SKM-1 (cell line): ENCODE measurements around the gene EVX2.

Experiments used
- DNase-seq: peaks from one replicate; lab custom pipeline; 2025; ENCODE audit not compliant: unreplicated experiment; lab: John Stamatoyannopoulos, UW

Gene EVX2

GRCh38 chr2:176122052-176122682, 38.4 kb upstream of the EVX2 start:
- DNase-seq = no peak

- no peak for DNase-seq
These were observed 37.7 kb upstream of the EVX2 start for GRCh38 chr2:176121190-176122051.

- DNase-seq = no peak
These were observed 36.8 kb upstream of the EVX2 start for GRCh38 chr2:176120364-176121189.

GRCh38 chr2:176118601-176119339, 35.0 kb upstream of the EVX2 start:
- DNase-seq = no peak

- DNase-seq = no peak
These were observed 34.1 kb upstream of the EVX2 start for GRCh38 chr2:176117823-176118371.

GRCh38 chr2:176117162-176117822, 33.5 kb upstream of the EVX2 start:
- DNase-seq = no peak

GRCh38 chr2:176115883-176116813, 32.4 kb upstream of the EVX2 start, which contains the start of gene HOXD10:
HOXD10 (plus strand) TSS chr2:176116778; CDS start chr2:176116834, 56 bp downstream.
- no peak for DNase-seq

GRCh38 chr2:176114930-176115625, 31.3 kb upstream of the EVX2 start:
- DNase-seq = no peak

GRCh38 chr2:176114120-176114929, 30.6 kb upstream of the EVX2 start:
- DNase-seq = no peak

GRCh38 chr2:176112375-176113302, 28.9 kb upstream of the EVX2 start:
- no peak for DNase-seq

GRCh38 chr2:176111846-176112374, 28.1 kb upstream of the EVX2 start:
- no peak for DNase-seq

GRCh38 chr2:176111309-176111663, 27.5 kb upstream of the EVX2 start:
- no peak for DNase-seq

- DNase-seq = no peak
These were observed 26.9 kb upstream of the EVX2 start for GRCh38 chr2:176110415-176111308.

- no peak for DNase-seq
These were observed 26.2 kb upstream of the EVX2 start for GRCh38 chr2:176109946-176110345.

GRCh38 chr2:176109192-176109901, 25.6 kb upstream of the EVX2 start:
- no peak for DNase-seq
